Right lobe of liver (tissue), 4 donors: ENCODE measurements around the gene MBP.

Experiments used
- POLR2A ChIP-seq: fragments of 450-650 bp; IDR thresholded peaks from one replicate; pipeline ENCODE4 v1.6.1; 2017; ENCODE audit warnings: antibody characterized with exemption, mild to moderate bottlenecking
- TF ChIP-seq, protein P1 (sequence below), 4 donors: fragments of 200-600 bp in 3 of 4; fragments of 450-650 bp in 1 of 4; IDR thresholded peaks; one replicate each; pipeline versions ENCODE4 v1.5.1 to v1.8.0; 2016 to 2022; ENCODE audit warnings: antibody characterized with exemption in 4 of 4, mild to moderate bottlenecking in 2 of 4
- donor health status: DM: no; HTN: no; CAD: no.
- donor health status: DM: no; HTN: no; CAD: no.
- donor health status: DM: no; HTN: yes; CAD: no.

DNA sequence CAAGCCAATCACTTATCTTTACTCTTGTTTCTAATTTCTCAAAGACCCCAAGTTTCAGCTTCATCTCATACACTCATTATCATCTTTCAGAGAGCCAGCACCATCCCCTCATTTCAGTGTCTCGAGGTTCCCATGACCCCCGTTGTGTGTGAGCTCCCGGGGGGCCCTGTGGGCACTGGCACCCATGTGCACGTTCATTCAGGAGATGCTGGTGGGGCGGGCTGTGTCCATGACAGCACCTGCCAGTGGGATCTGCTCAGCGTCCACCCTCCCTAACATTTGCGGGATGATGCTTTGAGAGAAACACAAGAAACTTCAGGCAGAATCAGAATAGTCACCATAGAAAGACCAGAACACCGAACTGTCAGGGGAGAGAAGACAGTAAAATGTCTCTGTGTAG, 120.5 kb downstream of the MBP start:
- TF ChIP-seq POLR2A = no peak
- TF ChIP-seq, protein P1, sequence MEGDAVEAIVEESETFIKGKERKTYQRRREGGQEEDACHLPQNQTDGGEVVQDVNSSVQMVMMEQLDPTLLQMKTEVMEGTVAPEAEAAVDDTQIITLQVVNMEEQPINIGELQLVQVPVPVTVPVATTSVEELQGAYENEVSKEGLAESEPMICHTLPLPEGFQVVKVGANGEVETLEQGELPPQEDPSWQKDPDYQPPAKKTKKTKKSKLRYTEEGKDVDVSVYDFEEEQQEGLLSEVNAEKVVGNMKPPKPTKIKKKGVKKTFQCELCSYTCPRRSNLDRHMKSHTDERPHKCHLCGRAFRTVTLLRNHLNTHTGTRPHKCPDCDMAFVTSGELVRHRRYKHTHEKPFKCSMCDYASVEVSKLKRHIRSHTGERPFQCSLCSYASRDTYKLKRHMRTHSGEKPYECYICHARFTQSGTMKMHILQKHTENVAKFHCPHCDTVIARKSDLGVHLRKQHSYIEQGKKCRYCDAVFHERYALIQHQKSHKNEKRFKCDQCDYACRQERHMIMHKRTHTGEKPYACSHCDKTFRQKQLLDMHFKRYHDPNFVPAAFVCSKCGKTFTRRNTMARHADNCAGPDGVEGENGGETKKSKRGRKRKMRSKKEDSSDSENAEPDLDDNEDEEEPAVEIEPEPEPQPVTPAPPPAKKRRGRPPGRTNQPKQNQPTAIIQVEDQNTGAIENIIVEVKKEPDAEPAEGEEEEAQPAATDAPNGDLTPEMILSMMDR (IDR thresholded peaks at IDR 0.05) = no peak
